GM12872 (cell line): ENCODE results near the gene MRPL45.

Experiments
- TF ChIP-seq, protein P1 (sequence below): IDR thresholded peaks from 3 replicates; pipeline ENCODE4 v1.5.1; 2011; ENCODE audit warnings: low read depth, mild to moderate bottlenecking, low read length, moderate library complexity; ENCODE audit not compliant: insufficient read depth

Gene MRPL45

DNA sequence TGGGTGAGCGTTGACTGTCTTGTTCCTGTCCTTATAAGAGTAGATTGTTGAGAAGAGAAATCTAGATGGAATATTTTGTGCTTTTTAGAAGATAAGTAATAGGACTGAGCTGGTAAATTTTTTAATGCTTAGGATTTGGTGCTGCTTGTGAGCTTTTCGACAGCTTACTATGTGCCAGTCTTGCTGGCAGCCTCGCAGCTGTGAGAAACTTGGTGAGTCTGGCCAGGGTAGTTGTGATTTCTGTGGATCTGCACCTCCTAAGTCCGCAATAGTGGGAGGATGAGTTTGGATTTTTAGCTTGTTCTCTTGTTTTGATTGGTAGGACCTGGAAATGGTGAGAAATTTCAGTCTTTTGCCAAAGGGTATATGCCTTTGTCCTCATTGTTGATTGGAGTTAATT, 58.3 kb downstream of the MRPL45 start:
- TF ChIP-seq, protein P1, sequence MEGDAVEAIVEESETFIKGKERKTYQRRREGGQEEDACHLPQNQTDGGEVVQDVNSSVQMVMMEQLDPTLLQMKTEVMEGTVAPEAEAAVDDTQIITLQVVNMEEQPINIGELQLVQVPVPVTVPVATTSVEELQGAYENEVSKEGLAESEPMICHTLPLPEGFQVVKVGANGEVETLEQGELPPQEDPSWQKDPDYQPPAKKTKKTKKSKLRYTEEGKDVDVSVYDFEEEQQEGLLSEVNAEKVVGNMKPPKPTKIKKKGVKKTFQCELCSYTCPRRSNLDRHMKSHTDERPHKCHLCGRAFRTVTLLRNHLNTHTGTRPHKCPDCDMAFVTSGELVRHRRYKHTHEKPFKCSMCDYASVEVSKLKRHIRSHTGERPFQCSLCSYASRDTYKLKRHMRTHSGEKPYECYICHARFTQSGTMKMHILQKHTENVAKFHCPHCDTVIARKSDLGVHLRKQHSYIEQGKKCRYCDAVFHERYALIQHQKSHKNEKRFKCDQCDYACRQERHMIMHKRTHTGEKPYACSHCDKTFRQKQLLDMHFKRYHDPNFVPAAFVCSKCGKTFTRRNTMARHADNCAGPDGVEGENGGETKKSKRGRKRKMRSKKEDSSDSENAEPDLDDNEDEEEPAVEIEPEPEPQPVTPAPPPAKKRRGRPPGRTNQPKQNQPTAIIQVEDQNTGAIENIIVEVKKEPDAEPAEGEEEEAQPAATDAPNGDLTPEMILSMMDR = no peak

DNA sequence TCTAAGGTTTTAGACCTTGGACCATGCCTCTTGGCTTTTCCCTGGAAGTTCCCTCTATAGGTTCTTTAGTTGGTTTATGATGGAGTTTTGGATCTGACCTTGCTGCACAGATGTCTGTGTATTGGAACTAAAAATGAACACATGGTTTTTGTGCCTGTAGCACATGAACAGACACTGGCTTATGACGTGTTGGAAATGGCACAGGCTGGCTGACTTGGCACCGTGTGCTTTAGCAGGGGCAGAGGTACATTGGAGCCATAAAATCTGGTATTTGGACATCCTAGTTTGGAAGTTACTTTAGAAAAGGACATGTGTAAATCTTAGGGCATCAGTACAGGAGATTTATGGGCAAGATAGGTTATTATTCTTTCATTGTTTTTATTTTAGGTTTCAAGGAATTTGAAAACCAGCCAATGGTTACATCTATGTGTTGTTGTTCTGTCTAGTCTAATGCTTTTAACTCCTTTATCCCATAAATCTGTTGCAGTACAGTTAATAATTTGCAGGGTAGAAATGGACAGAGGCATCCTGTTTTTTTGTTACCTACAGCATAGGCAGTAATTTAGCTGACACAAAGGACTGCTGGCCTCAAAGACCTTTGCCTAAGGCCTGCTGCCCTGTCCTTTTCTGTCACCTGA, 60.6 kb downstream of the MRPL45 start:
- TF ChIP-seq, protein P1 = no peak

DNA sequence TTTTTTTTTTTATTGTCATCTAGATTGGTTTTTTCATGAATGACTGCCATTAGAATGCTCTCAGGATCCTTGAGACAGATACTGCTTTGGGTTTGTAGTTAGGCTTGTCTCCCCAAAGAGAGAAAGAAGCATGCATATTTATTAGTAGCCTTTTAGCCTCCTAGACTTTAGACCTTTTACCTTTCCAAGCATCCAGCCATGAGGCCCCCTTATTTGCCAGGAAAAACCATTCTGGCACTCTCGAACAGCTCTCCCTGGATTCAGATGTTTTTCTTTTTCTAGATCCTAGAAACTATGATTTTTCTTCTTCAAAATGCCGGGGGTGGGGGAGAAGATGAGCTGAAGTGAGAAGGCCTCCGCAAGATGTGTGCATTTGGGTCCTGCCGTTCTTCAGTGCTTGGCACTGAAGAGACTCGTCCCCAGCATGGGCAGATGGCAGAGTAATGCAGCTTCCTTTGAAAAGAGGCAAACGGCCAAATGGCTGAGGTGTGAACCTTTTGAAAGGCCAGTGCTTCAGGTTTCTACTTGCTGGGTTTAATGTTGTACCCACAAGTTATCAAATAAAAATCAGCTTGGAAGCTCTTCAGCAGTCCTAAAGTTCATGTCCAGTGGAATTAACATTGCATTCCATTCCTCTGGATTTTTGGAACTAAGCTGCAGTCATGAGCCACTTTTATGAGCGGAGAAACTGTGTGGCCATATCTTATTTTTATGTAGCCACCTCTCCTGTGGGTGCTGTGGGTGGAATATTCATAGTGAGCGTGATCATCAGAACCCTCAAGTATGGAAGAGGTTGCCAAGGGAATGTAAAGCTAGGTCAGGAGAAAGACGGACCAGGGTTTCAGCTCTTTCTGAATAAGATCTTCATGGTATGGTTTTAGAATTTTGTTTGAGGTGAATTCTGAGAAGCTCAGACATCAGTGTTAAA, 61.9 kb downstream of the MRPL45 start:
- TF ChIP-seq, protein P1 = no peak

DNA sequence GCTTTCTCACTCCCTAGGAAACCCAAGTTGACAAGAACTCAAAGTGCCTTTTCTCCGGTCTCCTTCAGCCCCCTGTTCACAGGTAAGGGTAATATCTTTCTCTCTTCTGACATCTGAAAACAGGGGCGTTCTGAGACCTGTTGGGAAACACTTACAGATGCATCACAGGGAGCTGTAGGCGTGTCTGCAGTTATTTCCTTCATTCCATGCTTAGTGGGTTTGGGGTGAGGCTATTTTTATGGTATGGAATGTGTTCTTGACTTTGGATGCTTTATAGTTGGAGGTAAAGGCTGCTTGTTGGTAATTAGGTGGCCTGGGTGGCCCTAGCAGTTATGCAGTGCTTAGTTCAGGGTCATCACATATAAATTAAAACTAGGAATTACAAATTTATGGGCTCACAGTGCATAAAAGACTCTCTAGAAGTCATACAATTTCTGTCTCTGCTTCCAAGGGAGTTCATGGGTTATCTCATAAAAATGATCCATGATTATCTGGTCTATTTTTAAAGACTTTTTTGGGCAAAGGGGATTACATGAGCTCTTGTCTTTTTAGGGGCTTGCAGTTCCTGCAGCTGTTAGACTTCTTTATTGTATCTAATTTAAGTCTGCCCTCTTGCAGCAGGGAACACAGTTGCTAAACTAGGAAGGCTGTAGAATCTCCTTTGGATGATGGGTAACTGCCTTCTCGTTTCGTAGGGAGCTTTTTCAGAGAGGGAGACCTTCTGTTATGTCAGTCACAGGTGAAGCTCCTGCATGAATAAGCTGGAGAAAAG, 64.9 kb downstream of the MRPL45 start:
- TF ChIP-seq, protein P1 = no peak

DNA sequence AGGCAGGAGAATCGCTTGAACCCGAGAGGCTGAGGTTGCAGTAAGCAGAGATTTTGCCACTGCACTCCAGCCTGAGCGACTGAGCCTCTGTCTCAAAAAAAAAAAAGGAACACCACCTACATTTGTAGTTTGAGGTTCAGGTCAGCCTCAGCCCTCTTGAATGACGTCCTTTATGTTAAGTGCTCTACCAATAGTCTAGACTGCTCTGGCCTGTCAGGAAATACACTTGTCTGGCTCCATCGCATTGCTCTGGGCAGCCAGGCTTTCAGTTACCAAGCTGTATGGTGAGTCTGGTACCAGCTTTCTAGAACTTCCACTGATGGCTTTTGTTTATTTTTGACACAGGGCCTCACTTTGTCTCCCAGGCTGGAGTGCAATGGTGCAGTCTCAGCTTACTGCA, 66.0 kb downstream of the MRPL45 start:
- TF ChIP-seq, protein P1 = no peak

DNA sequence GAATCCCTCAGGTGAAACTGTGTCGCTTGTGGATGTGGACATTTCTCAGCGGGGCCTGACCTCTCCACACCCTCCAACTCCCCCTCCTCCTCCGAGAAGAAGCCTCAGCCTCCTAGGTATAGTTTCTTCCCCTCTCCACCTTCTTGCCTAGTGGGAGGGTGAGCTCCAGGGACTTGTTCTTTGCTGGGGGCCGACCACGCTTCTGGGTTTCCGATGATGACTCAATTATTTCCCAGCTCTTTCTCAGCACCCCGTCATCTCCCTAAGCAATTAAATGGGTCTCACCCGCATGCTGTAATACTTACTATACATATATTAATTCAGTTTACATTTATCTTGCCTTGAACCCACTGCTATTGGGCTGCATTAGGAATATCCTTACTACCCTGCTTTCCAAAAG, 67.8 kb downstream of the MRPL45 start:
- TF ChIP-seq, protein P1 = no peak
